PC-3 (cell line): Measurements from ENCODE around the gene CARD11. TPM values are rescaled to one million over a fixed set of nuclear protein-coding genes. Genes with fewer than 3 reads are reported as not detected.

Experiments used
- ATAC-seq: fragments of 200-7000 bp; cut with Tn5 transposase; 2 replicates; pipeline ENCODE4 v1.9.1; 2020; ENCODE audit warnings: mild to moderate bottlenecking, moderate library complexity
- BruUV-seq: library from RNA; stranded (reverse); fragments of 400-500 nt; replicated peaks from 2 replicates; lab custom pipeline; 2021; lab: Mats Ljungman, UMichigan
- CTCF ChIA-PET: fragments of 300-600 bp; sonication (Branson Sonifier 250); formaldehyde crosslinking; loops from one replicate; lab custom pipeline; 2022; ENCODE audit warnings: antibody characterized with exemption; lab: Charles Lee
- POLR2A ChIA-PET: fragments of 300-600 bp; sonication (Branson Sonifier 250); formaldehyde crosslinking; loops from one replicate; lab custom pipeline; 2022; ENCODE audit warnings: antibody characterized with exemption; ENCODE audit not compliant: unreplicated experiment; lab: Charles Lee
- DNase-seq: peaks from one replicate; pipeline ENCODE4 v3.0.0-alpha.2; 2015
- H2AFZ ChIP-seq: fragments of 300-600 bp; sonication (generic); 2 replicates; pipeline ENCODE4 v1.6.0; 2016; ENCODE audit warnings: antibody characterized with exemption, low read length
- H3F3A ChIP-seq: fragments of 300-600 bp; sonication (generic); one replicate; pipeline ENCODE4 v1.6.0; 2017; ENCODE audit warnings: antibody characterized with exemption, low read length, control low read depth, mild to moderate bottlenecking; ENCODE audit not compliant: unreplicated experiment
- H3K27ac ChIP-seq: fragments of 300-600 bp; sonication (generic); 2 replicates; pipeline ENCODE4 v1.5.1; 2016; ENCODE audit warnings: mild to moderate bottlenecking, low read length
- H3K27me3 ChIP-seq: fragments of 300-600 bp; sonication (generic); 2 replicates; pipeline ENCODE4 v1.6.1; 2016; ENCODE audit warnings: low read length, mixed read lengths
- H3K36me3 ChIP-seq: fragments of 300-600 bp; sonication (generic); 2 replicates; pipeline ENCODE4 v1.6.1; 2016; ENCODE audit warnings: low read depth, mixed run types, low read length, mixed read lengths
- H3K4me1 ChIP-seq: fragments of 300-600 bp; sonication (generic); 2 replicates; pipeline ENCODE4 v1.5.1; 2016; ENCODE audit warnings: low read length; ENCODE audit not compliant: insufficient read depth
- H3K4me2 ChIP-seq: fragments of 300-600 bp; sonication (generic); 2 replicates; pipeline ENCODE4 v1.6.0; 2016; ENCODE audit warnings: low read length
- H3K4me3 ChIP-seq: fragments of 300-600 bp; sonication (generic); 2 replicates; pipeline ENCODE4 v1.5.1; 2016; ENCODE audit warnings: mild to moderate bottlenecking, low read length, mixed read lengths
- H3K79me2 ChIP-seq: fragments of 300-600 bp; sonication (generic); 2 replicates; pipeline ENCODE4 v1.6.1; 2017; ENCODE audit warnings: low read length, mixed read lengths
- H3K9ac ChIP-seq: fragments of 300-600 bp; sonication (generic); 2 replicates; pipeline ENCODE4 v1.6.0; 2016; ENCODE audit warnings: mild to moderate bottlenecking, low read length
- H3K9me2 ChIP-seq: fragments of 300-600 bp; sonication (generic); replicated peaks from 2 replicates; pipeline ENCODE4 v1.6.1; 2016; ENCODE audit warnings: mixed run types, low read length, mixed read lengths
- H3K9me3 ChIP-seq: fragments of 300-600 bp; sonication (generic); 2 replicates; pipeline ENCODE4 v1.6.1; 2016; ENCODE audit warnings: low read length, mixed read lengths
- H4K20me1 ChIP-seq: fragments of 300-600 bp; sonication (generic); 2 replicates; pipeline ENCODE4 v1.6.1; 2016; ENCODE audit warnings: low read length, mixed read lengths
- EZH2 ChIP-seq: fragments of 300-600 bp; sonication (generic); IDR thresholded peaks from one replicate; pipeline ENCODE4 v1.6.1; 2017; ENCODE audit warnings: antibody characterized with exemption, mild to moderate bottlenecking, low read length; ENCODE audit not compliant: unreplicated experiment
- EZH2phosphoT487 ChIP-seq: fragments of 300-600 bp; sonication (generic); IDR thresholded peaks from 2 replicates; pipeline ENCODE4 v1.6.1; 2018; ENCODE audit warnings: mild to moderate bottlenecking, antibody characterized with exemption, low read length, borderline replicate concordance
- intact Hi-C: fragments of 100-400 bp; cut with micrococcal nuclease; formaldehyde crosslinking; loops from 2 replicates; pipeline ENCODE4 v1.9.0; 2023
- total RNA-seq: library from RNA; depleted of rRNA; stranded (reverse); fragments of >200 nt; gene quantifications from 2 replicates; pipeline ENCODE4 v1.2.3, GENCODE V29; 2014
- TF ChIP-seq, protein P1 (sequence below): fragments of 300-600 bp; sonication (generic); conservative IDR thresholded peaks from 2 replicates; pipeline ENCODE4 v1.5.1; 2017; ENCODE audit warnings: antibody characterized with exemption, low read depth, mild to moderate bottlenecking, low read length

The CARD11 gene
- total RNA-seq, 1 experiment from 2014 or later, result not detected

GRCh38 chr7:2931034-2931415, 112.6 kb downstream of the CARD11 start:
- ChIA-PET CTCF (no interaction called here), POLR2A (no interaction called here)
- no peaks in the 10 kb centered on the region for H4K20me1 ChIP-seq
- no peak overlapping the region for H3K4me3 ChIP-seq
- H3K4me1 ChIP-seq, result peaks cover 6% of the 10 kb centered on the region; the same call in 1 of the 2 replicates
- H3K4me2 ChIP-seq, result no peak overlapping the region
- H3K9me2 ChIP-seq, result no peaks in the 10 kb centered on the region
- H3K36me3 ChIP-seq, result no peaks in the 10 kb centered on the region
- H3K9ac ChIP-seq, result no peak overlapping the region
- TF ChIP-seq EZH2phosphoT487 (no peak), EZH2 (no peak)
- TF ChIP-seq, protein P1, sequence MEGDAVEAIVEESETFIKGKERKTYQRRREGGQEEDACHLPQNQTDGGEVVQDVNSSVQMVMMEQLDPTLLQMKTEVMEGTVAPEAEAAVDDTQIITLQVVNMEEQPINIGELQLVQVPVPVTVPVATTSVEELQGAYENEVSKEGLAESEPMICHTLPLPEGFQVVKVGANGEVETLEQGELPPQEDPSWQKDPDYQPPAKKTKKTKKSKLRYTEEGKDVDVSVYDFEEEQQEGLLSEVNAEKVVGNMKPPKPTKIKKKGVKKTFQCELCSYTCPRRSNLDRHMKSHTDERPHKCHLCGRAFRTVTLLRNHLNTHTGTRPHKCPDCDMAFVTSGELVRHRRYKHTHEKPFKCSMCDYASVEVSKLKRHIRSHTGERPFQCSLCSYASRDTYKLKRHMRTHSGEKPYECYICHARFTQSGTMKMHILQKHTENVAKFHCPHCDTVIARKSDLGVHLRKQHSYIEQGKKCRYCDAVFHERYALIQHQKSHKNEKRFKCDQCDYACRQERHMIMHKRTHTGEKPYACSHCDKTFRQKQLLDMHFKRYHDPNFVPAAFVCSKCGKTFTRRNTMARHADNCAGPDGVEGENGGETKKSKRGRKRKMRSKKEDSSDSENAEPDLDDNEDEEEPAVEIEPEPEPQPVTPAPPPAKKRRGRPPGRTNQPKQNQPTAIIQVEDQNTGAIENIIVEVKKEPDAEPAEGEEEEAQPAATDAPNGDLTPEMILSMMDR, result no peak
- DNase-seq (no peak), ATAC-seq (no peak)
- no peaks in the 10 kb centered on the region for H3K79me2 ChIP-seq
- BruUV-seq, result no TSS peak
- H3K27ac ChIP-seq, result no peak overlapping the region
- intact Hi-C loops, result no loop called here
- H3K9me3 ChIP-seq, result no peaks in the 10 kb centered on the region
- H3F3A ChIP-seq, result no peaks in the 10 kb centered on the region
- no peak overlapping the region for H2AFZ ChIP-seq
- no peaks in the 10 kb centered on the region for H3K27me3 ChIP-seq

GRCh38 chr7:2930310-2931033, 113.2 kb downstream of the CARD11 start:
- ChIA-PET CTCF (no interaction called here), POLR2A (no interaction called here)
- BruUV-seq, result no TSS peak
- Histone ChIP-seq H3K4me1 (peaks cover 6% of the 10 kb centered on the region; the same call in 1 of the 2 replicates), H2AFZ (no peak overlapping the region), H3K9me2 (no peaks in the 10 kb centered on the region), H3K27me3 (no peaks in the 10 kb centered on the region), H3F3A (no peaks in the 10 kb centered on the region), H3K9me3 (no peaks in the 10 kb centered on the region), H3K27ac (no peak overlapping the region), H3K4me3 (no peak overlapping the region), H3K9ac (no peak overlapping the region), H3K36me3 (no peaks in the 10 kb centered on the region), H3K79me2 (no peaks in the 10 kb centered on the region), H3K4me2 (no peak overlapping the region), H4K20me1 (no peaks in the 10 kb centered on the region)
- no peak for DNase-seq
- intact Hi-C loops, result no loop called here
- no peak for ATAC-seq
- TF ChIP-seq EZH2phosphoT487, result no peak
- TF ChIP-seq, protein P1, result no peak
- TF ChIP-seq EZH2, result no peak
